ENCODE data around the gene HPSE2.

HPSE2 gene

DNA sequence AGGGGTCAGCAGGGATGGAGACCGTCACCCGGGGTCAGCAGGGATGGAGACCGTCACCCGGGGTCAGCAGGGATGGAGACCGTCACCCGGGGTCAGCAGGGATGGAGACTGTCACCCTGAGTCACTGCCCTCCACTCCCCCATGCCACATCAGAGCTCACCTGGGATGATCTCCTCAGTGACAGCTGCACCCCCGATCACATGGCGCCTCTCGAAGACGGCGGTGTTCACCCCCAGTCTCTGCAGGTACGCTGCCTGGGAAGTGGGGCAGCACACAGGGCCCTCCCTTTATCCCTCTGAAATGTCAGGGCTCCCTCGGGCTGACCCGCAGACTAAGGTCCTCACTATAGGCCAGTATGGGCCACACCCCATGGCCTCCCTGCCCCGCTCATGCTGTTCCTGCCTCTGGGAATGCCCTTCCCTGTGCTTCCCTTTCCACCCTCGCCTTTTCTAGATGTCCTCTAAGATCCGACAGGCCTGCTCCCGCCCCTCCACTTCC, 827.9 kb downstream of the HPSE2 start:
- DNase-seq, result no peak

All from fibroblast of skin of back (primary cell).